ENCODE data around the gene DLEU7.

DLEU7 gene

DNA sequence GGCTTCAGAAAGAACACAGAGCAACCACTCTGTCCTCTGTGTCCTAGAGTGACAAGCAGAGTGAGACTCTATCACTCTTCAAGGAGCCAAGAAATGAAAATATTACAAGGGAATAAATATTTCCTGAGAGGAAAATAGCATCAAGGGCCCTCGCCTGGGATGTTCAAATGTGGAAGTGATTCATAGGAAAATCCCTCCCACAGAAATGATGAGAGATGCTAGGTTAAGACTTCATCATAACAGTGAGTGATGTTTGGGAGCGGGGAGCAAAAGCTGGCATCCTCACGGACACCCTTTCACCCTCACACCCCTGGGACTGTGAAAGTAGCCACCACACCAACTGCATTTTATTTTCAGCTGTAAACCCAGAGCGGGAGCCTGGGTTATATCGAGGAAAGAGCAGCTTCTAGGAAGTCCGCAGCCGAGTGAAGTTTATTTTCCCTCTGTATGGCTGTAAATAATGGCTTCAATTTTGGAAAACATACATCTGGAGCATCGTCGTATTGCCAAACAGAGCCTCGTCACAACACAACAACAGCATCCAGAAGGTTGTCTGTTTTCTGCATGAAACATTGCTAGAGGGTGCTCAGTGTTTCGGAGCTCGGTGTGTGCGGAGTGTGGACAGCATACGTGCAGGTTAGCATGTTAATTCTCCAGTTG is 54.8 kb downstream of the DLEU7 start:
- FAIRE-seq, result no peak

DNA sequence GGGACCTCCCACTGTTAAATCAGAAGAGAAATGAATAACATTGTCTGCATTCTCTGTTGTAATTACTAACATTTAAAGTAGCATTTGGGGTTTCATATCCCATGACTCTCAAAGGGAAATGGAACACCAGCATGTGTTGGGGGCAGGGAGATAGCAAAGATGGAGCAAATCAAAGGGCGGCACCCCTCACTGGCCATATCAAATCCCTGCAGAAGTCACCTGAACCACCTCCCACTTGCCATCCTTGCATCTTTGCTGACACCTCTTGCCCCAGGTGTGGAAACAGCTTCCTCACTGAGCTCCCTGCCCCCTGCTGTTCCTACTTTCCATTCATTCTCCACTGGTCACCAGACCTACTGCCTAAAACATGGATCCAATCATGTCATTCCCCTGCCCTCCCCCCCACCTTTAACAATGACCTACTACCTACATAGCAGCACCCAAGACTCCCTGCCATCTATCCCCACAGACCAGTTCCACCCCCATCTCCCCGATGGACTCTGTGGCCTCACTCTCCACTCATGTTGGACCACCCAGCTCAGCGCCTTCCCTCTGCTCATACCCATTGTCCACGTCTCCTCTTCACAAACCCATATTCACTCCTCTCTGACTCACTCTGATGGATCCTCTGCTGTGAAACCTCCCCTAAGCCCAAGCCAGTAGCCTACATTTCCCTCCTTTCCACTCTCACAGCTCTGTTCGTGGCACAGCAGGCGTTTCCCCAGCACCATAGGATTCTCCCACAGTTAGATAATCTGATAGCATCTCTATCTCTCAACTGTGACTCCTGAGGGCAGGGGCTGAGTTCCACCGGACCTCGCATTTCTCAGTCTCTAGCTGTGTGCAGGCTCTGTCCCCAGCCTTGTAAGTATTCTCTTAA is 55.9 kb downstream of the DLEU7 start:
- FAIRE-seq, result no peak

DNA sequence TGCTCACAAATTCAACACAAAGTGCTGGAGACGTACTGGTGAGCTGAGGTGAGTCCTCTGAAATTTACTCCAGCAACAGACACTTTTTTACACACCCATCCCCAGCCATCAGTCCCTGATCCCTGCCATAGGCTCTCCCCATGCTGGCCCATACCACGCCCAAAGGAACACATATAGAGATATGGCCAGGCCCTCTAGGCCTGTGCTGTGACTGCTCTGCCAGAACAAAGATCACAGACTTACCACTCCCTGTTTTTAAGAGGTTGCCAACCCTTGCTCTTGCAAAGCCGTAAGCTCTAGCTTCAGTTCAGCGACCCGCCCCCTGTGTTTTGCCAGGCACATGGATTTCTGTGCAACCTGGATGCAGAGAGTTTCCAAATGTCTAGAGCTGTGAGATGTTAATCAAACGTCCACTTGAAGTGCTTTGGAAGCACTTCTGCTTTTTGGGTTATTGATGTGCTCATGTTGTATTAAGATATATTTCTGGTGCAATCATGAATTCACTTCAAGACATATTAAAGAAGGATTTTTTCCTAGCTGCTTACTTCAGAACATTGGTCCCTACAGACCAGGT is 59.7 kb downstream of the DLEU7 start:
- no peak for FAIRE-seq

DNA sequence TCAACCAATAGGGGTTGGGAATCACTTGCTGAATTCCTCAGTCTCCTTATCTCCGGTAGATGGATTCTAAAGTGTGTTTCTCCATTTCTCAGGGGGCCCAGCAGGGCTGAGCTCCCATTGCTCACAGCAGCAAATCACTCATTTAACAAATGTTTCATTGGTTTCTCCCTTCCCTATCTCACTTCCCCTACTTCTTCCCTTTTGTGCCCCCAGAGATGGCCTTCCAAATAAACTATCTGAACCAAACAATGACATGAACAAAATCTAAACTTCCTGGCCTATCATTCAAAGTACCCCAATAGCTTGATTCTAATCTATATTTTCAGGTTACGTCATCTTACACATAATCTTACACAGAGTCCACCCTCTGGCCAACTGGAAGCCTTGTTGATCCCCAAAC is 60.4 kb downstream of the DLEU7 start:
- FAIRE-seq, result no peak

DNA sequence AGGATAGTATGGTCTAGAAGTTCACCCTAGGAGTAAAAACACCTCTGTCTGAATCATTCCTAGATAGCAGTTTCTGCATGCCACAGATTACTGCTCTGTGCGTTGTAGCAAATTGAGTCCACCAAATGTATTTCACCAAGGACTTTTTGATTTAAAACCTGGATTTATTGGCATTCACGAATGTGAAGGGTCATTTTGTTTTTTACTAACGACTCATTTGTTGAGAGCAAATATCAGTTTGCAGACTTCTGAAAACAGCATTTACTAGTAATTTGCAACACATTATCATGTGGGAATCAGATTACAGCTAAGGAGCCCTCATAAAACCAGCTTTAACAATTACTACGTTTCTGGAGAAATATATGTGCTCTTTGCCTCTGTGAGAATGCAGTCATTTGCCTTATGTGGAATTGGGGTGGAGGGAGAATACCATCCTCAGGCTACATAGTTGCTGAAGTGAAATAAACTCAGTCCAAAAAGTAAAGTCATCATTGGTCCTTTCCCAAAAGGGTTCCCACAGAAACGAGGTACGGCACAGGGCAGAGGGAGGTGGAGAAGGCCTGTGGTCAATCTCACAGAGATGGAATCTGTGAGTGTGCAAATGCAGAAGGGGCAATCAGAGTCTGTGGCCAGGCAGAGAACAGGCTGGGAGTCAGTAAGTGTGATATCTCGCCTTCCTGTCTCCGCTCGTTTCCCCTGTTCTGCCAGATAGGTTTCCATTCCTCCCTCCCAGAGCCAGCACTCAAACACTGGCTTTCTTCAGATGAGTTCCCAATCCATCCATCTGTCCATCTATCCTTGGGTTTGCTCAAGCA is 63.1 kb downstream of the DLEU7 start:
- FAIRE-seq, result no peak

DNA sequence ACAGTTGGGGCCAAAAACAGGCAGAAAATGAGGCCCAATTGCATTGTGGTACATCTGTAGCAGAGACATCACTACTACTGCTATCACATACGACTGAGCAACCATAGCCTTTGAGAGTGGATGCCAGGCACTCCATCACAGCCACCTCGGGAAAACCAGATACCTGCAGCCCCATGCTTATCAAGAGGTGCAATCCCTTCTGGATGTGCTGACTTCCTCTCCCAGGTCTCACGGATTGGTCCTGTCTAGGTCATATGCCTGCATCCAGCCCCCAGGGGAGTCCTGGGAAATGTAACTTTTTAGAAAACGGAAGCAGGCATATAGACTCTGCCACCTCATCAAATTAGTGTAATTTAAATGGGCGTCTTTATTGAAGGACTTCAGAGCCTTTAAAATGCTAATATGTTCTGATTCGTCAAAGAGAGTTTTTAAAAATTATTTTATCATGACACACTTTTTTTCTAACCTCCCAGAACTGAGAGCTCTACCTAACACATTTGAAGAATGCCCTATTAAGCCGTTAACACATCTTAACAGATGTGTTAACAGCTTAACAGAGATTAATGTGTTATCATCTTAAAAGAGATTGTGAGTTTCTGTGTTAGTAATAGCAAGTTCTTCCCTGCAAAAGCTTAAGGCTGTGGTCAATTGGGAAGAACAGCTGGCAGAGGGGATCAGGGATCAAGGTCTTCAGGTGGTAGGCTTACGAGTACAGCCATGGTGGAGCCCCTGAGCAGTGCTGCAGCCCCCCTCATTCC is 63.9 kb downstream of the DLEU7 start:
- FAIRE-seq, result no peak
